ENCODE data around the gene POLR2F. TPM values are rescaled to one million over a fixed set of nuclear protein-coding genes. Genes with fewer than 3 reads are reported as not detected.

Gene POLR2F
- total RNA-seq, 2 experiments from 2014 or later = 20.2 to 21.1 TPM

DNA sequence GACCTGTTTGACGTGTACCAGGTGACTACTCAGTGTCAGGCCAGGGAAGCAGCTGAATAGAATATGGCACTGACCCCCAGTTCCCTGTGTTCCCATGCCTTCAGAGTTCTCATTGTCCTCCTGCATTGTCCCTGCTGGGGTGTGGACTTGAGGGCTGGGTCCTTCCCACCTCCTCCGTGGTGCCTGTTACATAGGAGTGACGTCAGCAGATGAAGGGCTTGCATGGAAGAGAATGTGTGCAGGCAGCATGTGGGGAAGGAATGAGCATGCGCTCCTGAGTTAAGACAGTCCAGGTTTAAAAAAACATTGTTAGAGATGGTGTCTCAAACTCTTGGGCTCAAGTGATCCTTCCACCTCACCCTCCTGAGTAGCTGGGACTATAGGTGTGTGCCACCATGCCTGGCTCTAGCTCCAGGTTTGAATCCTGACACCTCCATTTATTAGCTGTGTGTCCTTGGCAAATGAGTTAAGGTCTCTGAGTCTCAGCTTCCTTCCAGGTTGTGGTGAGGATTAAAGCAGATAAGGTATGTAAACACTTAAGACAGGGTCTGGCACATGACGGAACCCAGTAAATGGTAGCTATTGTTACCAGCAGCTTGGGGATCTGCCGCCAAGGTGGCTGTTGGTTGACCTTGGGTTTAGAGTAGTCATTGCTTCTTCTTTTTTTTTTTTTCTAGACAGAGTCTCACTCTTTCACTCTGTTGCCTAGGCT, 38.4 kb downstream of the POLR2F start:
- POLR2A ChIA-PET = no interaction called here
- intact Hi-C loops (cut with DNase I, micrococcal nuclease) = no loop called here

DNA sequence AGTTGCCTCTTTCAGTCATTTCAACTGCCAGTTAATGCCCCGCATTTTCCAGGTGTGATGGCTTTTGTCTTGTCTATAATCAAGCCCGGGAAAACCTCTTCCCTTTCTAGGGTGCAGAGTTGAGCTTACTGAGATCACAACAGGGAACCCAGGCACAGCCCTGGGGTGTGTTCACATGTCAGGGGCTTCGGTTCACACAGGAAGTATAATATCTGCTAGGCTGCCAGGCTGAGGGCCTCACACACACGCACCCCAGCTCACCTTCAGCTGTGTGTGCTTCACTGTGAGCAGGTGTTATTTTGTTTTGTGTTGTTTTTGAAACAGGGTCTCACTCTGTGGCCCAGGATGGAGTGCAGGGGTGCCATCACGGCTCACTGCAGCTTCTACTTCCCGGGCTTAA, 40.5 kb downstream of the POLR2F start:
- Histone ChIP-seq H3K4me3 (ENCODE audit: low read length) (no peak overlapping the region), H3K9me3 (ENCODE audit: control insufficient read depth in 1 of 2, insufficient read depth in 1 of 2, low read length in 2 of 2) (no peaks in the 10 kb centered on the region), H3K36me3 (ENCODE audit: insufficient read depth, low read length) (no peaks in the 10 kb centered on the region), H3K4me1 (ENCODE audit: insufficient read depth, low read length) (peaks cover 6% of the 10 kb centered on the region), H3K27me3 (ENCODE audit: control insufficient read depth in 1 of 2, insufficient read depth in 2 of 2, low read length in 2 of 2) (no peaks in the 10 kb centered on the region), H3K27ac (ENCODE audit: low read depth in 1 of 2, low read length in 2 of 2) (no peak overlapping the region)
- H3K36me3 Mint-ChIP-seq (ENCODE audit: low read depth) = no peaks in the 10 kb centered on the region
- ChIA-PET CTCF (no interaction called here), POLR2A (no interaction called here)
- ATAC-seq (ENCODE audit: poor library complexity) (no peak), DNase-seq (peak in 2 of 14 experiments; percentile 9 to 69)
- TF ChIP-seq, protein P1, sequence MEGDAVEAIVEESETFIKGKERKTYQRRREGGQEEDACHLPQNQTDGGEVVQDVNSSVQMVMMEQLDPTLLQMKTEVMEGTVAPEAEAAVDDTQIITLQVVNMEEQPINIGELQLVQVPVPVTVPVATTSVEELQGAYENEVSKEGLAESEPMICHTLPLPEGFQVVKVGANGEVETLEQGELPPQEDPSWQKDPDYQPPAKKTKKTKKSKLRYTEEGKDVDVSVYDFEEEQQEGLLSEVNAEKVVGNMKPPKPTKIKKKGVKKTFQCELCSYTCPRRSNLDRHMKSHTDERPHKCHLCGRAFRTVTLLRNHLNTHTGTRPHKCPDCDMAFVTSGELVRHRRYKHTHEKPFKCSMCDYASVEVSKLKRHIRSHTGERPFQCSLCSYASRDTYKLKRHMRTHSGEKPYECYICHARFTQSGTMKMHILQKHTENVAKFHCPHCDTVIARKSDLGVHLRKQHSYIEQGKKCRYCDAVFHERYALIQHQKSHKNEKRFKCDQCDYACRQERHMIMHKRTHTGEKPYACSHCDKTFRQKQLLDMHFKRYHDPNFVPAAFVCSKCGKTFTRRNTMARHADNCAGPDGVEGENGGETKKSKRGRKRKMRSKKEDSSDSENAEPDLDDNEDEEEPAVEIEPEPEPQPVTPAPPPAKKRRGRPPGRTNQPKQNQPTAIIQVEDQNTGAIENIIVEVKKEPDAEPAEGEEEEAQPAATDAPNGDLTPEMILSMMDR (IDR thresholded peaks at IDR 0.05) = no peak
- no peaks in the 10 kb centered on the region for H3K4me1 Mint-ChIP-seq (ENCODE audit: low read depth)
- no peaks in the 10 kb centered on the region for H3K9me3 Mint-ChIP-seq
- intact Hi-C loops (cut with DNase I, micrococcal nuclease) = no loop called here
- H3K27me3 Mint-ChIP-seq = no peaks in the 10 kb centered on the region
- no peak overlapping the region for H3K4me3 Mint-ChIP-seq
- no peak overlapping the region for H3K27ac Mint-ChIP-seq

More for the DNA sequence above, 38.4 kb downstream of the POLR2F start:
- no peaks in the 10 kb centered on the region for H3K36me3 Mint-ChIP-seq (ENCODE audit: low read depth)
- CTCF ChIA-PET = no interaction called here
- no peaks in the 10 kb centered on the region for H3K9me3 Mint-ChIP-seq
- Histone ChIP-seq H3K36me3 (ENCODE audit: insufficient read depth, low read length) (no peaks in the 10 kb centered on the region), H3K27ac (ENCODE audit: low read depth in 1 of 2, low read length in 2 of 2) (no peak overlapping the region), H3K4me1 (ENCODE audit: insufficient read depth, low read length) (peaks cover 4% of the 10 kb centered on the region), H3K27me3 (ENCODE audit: control insufficient read depth in 1 of 2, insufficient read depth in 2 of 2, low read length in 2 of 2) (no peaks in the 10 kb centered on the region), H3K4me3 (ENCODE audit: low read length) (no peak overlapping the region), H3K9me3 (ENCODE audit: control insufficient read depth in 1 of 2, insufficient read depth in 1 of 2, low read length in 2 of 2) (no peaks in the 10 kb centered on the region)
- H3K4me1 Mint-ChIP-seq (ENCODE audit: low read depth) = no peaks in the 10 kb centered on the region
- H3K4me3 Mint-ChIP-seq = no peak overlapping the region
- no peaks in the 10 kb centered on the region for H3K27me3 Mint-ChIP-seq
- no peak overlapping the region for H3K27ac Mint-ChIP-seq
- DNase-seq (no peak), ATAC-seq (ENCODE audit: poor library complexity) (no peak)
- TF ChIP-seq, protein P1 (IDR thresholded peaks at IDR 0.05) = no peak

DNA sequence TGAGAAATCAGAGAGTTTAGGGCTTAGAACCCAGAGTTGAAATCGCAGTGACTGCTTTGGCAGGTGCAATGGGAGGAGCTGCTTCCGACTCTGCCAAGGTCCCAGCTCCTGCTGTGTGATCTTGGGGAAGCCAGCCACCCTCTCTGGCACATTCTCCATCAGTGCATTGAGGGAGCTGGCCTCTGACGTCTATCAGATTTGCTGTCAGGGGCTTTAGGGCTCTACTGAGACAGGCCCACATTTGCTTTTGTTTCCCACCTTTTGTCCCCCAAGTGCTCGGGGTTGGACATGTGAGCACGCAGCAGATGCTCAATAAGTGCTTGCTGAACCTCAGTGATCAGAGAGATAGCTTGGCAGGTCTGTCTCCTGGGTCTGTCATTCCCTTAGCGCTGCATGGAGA, 41.5 kb downstream of the POLR2F start:
- no peak overlapping the region for H3K4me3 Mint-ChIP-seq
- no peaks in the 10 kb centered on the region for H3K9me3 Mint-ChIP-seq
- CTCF ChIA-PET = no interaction called here
- Histone ChIP-seq H3K27me3 (ENCODE audit: control insufficient read depth in 1 of 2, insufficient read depth in 2 of 2, low read length in 2 of 2) (no peaks in the 10 kb centered on the region), H3K27ac (ENCODE audit: low read depth in 1 of 2, low read length in 2 of 2) (no peak overlapping the region), H3K4me3 (ENCODE audit: low read length) (no peak overlapping the region), H3K4me1 (ENCODE audit: insufficient read depth, low read length) (peaks cover 6% of the 10 kb centered on the region), H3K9me3 (ENCODE audit: control insufficient read depth in 1 of 2, insufficient read depth in 1 of 2, low read length in 2 of 2) (no peaks in the 10 kb centered on the region), H3K36me3 (ENCODE audit: insufficient read depth, low read length) (no peaks in the 10 kb centered on the region)
- ATAC-seq (ENCODE audit: poor library complexity) = no peak
- POLR2A ChIA-PET = no interaction called here
- TF ChIP-seq, protein P1 (IDR thresholded peaks at IDR 0.05) = no peak
- intact Hi-C loops (cut with DNase I, micrococcal nuclease) = no loop called here
- H3K27me3 Mint-ChIP-seq = no peaks in the 10 kb centered on the region
- no peaks in the 10 kb centered on the region for H3K36me3 Mint-ChIP-seq (ENCODE audit: low read depth)
- H3K27ac Mint-ChIP-seq = no peak overlapping the region
- DNase-seq = no peak
- no peaks in the 10 kb centered on the region for H3K4me1 Mint-ChIP-seq (ENCODE audit: low read depth)
